HepG2 (cell line): ENCODE data around the gene PTGR1. TPM values are rescaled to one million over a fixed set of nuclear protein-coding genes. Genes with fewer than 3 reads are reported as not detected.

ENCODE experiments used
- ATAC-seq: fragments of 200-7000 bp; cut with Tn5 transposase; 3 replicates; pipeline ENCODE4 v1.9.1; 2020; ENCODE audit warnings: mild to moderate bottlenecking, moderate library complexity
- BruUV-seq: library from RNA; stranded (reverse); fragments of 400-500 nt; replicated peaks from 2 replicates; lab custom pipeline; 2021; lab: Mats Ljungman, UMichigan
- CTCF ChIA-PET: fragments of 300-600 bp; formaldehyde crosslinking; extraction: SDS; loops from one replicate; lab custom pipeline; 2021; ENCODE audit warnings: low total read pairs, inconsistent platforms, low intra/inter-chr PET ratio; lab: Yijun Ruan, JAX
- POLR2A ChIA-PET: fragments of 350-600 bp; sonication (Branson Sonifier 250); formaldehyde crosslinking; loops from one replicate; lab custom pipeline; 2020; ENCODE audit warnings: antibody characterized with exemption, inconsistent platforms; lab: Yijun Ruan, JAX
- DNase-seq: peaks from one replicate; pipeline ENCODE4 v3.0.0-alpha.2; 2015; ENCODE audit warnings: low spot score
- FAIRE-seq: peaks from 3 replicates; lab custom pipeline; 2011; peaks lifted over from hg19 to GRCh38; lab: Jason Lieb, UNC
- H2AFZ ChIP-seq: one replicate; pipeline ENCODE4 v1.6.1; 2011; ENCODE audit warnings: low read length, inconsistent platforms
- H3K27ac ChIP-seq: fragments of 300-600 bp; 3 replicates; pipeline ENCODE4 v1.8.0; 2011; ENCODE audit warnings: mixed run types, mild to moderate bottlenecking, mixed read lengths, low read length, inconsistent platforms; ENCODE audit not compliant: insufficient read depth; ENCODE audit errors: extremely low read length
- H3K27me3 ChIP-seq, 2 experiments: fragments of 200-600 bp in 1 of 2; 2 replicates in 1 of 2; 3 replicates in 1 of 2; pipeline versions ENCODE4 v1.6.0 to v1.8.0; 2011; ENCODE audit warnings: low read length in 2 of 2, mild to moderate bottlenecking in 2 of 2, moderate library complexity in 2 of 2, inconsistent platforms in 1 of 2; ENCODE audit not compliant: insufficient read depth in 2 of 2, control insufficient read depth in 1 of 2
- H3K36me3 ChIP-seq, 2 experiments: fragments of 200-600 bp in 1 of 2; replicated peaks in 1 of 2; 2 replicates in 1 of 2; 3 replicates in 1 of 2; pipeline versions ENCODE4 v1.5.1 to v1.8.0; 2011; ENCODE audit warnings: low read length in 2 of 2, inconsistent platforms in 1 of 2; ENCODE audit not compliant: insufficient read depth in 2 of 2, control insufficient read depth in 1 of 2
- H3K4me1 ChIP-seq: 2 replicates; pipeline ENCODE4 v1.5.1; 2012; ENCODE audit warnings: low read length, inconsistent platforms; ENCODE audit not compliant: insufficient read depth
- H3K4me2 ChIP-seq: 2 replicates; pipeline ENCODE4 v1.6.0; 2011; ENCODE audit warnings: low read depth, low read length, inconsistent platforms
- H3K4me3 ChIP-seq, 3 experiments: fragments of 200-600 bp in 1 of 3; sonication (generic), shearing (Covaris generic) in 1 of 3; replicated peaks in 1 of 3; 2 replicates each; pipeline ENCODE4 v1.5.1; 2011 to 2016; ENCODE audit warnings: low read length in 3 of 3, inconsistent platforms in 2 of 3, low read depth in 2 of 3, mild to moderate bottlenecking in 2 of 3, control low read depth in 1 of 3, mixed read lengths in 1 of 3; ENCODE audit not compliant: insufficient read depth in 1 of 3
- H3K79me2 ChIP-seq: one replicate; pipeline ENCODE4 v1.6.1; 2011; ENCODE audit warnings: low read length, inconsistent platforms; ENCODE audit not compliant: insufficient read depth
- H3K9ac ChIP-seq: 2 replicates; pipeline ENCODE4 v1.6.0; 2011; ENCODE audit warnings: mild to moderate bottlenecking, low read depth, low read length, inconsistent platforms; ENCODE audit not compliant: insufficient read depth
- H3K9me3 ChIP-seq: 2 replicates; pipeline ENCODE4 v1.5.1; 2012; ENCODE audit warnings: mild to moderate bottlenecking, low read length
- H4K20me1 ChIP-seq: 2 replicates; pipeline ENCODE4 v1.6.0; 2011; ENCODE audit warnings: inconsistent platforms, mild to moderate bottlenecking, low read length, moderate library complexity; ENCODE audit not compliant: insufficient read depth
- CBX5 ChIP-seq: sonication (generic); formaldehyde crosslinking; IDR thresholded peaks from 2 replicates; pipeline ENCODE4 v1.4.0; 2020; ENCODE audit warnings: missing genetic modification reagents, borderline replicate concordance
- FOXK2 ChIP-seq: fragments of 450-650 bp; IDR thresholded peaks from 2 replicates; pipeline ENCODE4 v1.6.1; 2016
- KLF13 ChIP-seq: sonication (generic); formaldehyde crosslinking; IDR thresholded peaks from 2 replicates; pipeline ENCODE4 v1.4.0; 2020; ENCODE audit warnings: mild to moderate bottlenecking, missing genetic modification reagents
- MIXL1 ChIP-seq: IDR thresholded peaks from 2 replicates; pipeline ENCODE4 v1.6.1; 2016
- POLR2A ChIP-seq, 2 experiments: IDR thresholded peaks; 2 replicates each; pipeline ENCODE4 v1.6.1; 2011; ENCODE audit warnings: low read depth in 2 of 2, low read length in 2 of 2, mild to moderate bottlenecking in 1 of 2, moderate library complexity in 1 of 2; ENCODE audit not compliant: insufficient read depth in 1 of 2
- TAF15 ChIP-seq: fragments of 200-400 bp; formaldehyde crosslinking; IDR thresholded peaks from one replicate; pipeline ENCODE4 v1.6.1; 2018; ENCODE audit warnings: mild to moderate bottlenecking, low read depth, low read length; ENCODE audit not compliant: poor library complexity, severe bottlenecking
- ZNF224 ChIP-seq: sonication (generic); formaldehyde crosslinking; IDR thresholded peaks from 2 replicates; pipeline ENCODE4 v1.5.0; 2020; ENCODE audit warnings: mild to moderate bottlenecking, missing genetic modification reagents
- ZNF235 ChIP-seq: sonication (generic); formaldehyde crosslinking; IDR thresholded peaks from 2 replicates; pipeline ENCODE4 v1.8.1; 2023; ENCODE audit warnings: mild to moderate bottlenecking, missing genetic modification reagents, borderline replicate concordance
- ZNF816 ChIP-seq: sonication (generic); formaldehyde crosslinking; IDR thresholded peaks from 2 replicates; pipeline ENCODE4 v1.8.0; 2022; ENCODE audit warnings: missing genetic modification reagents, mild to moderate bottlenecking, borderline replicate concordance
- ZSCAN12 ChIP-seq: sonication (generic); formaldehyde crosslinking; IDR thresholded peaks from 2 replicates; pipeline ENCODE4 v1.9.0; 2021; ENCODE audit warnings: mild to moderate bottlenecking, missing genetic modification reagents
- ZSCAN31 ChIP-seq: sonication (generic); formaldehyde crosslinking; IDR thresholded peaks from 2 replicates; pipeline ENCODE4 v1.5.0; 2020; ENCODE audit warnings: low read depth, mild to moderate bottlenecking, missing genetic modification reagents
- WGBS: methylation state at CpG from one replicate; pipeline ENCODE4 v1.1.6; 2017; ENCODE audit warnings: low lambda C conversion rate; 5-methylcytosine and 5-hydroxymethylcytosine counted together
- in situ Hi-C: cut with HindIII; loops from 2 replicates; pipeline ENCODE4 v1.10.0; 2017; ENCODE audit warnings: low pct_unique_long_range_greater_than_20kb; ENCODE audit not compliant: extremely low pct_ligation_motif_present
- intact Hi-C: fragments of 100-400 bp; cut with micrococcal nuclease; formaldehyde crosslinking; loops from one replicate; pipeline ENCODE4 v1.10.0; 2022; ENCODE audit not compliant: unreplicated experiment
- polyA plus RNA-seq, 8 experiments: library from polyadenylated mRNA; depleted of rRNA in 3 of 8; stranded (reverse) in 7 of 8; unstranded in 1 of 8; fragments of >200 nt; fragmentation: Illumina TruSeq in 4 of 8; extraction: Trizol in 4 of 8; gene quantifications; 2 replicates each; pipeline versions ENCODE4 v1.2.1 to v1.2.3, GENCODE V29; 2011 to 2016; ENCODE audit warnings: low read depth in 4 of 8, missing spikeins in 1 of 8, mixed read lengths in 1 of 8; ENCODE audit not compliant: insufficient read depth in 1 of 8
- total RNA-seq, 5 experiments: library from RNA; depleted of rRNA; stranded (reverse); fragments of >200 nt; fragmentation: Illumina TruSeq; extraction: Trizol; gene quantifications; 2 replicates each; pipeline ENCODE4 v1.2.3, GENCODE V29; 2016; ENCODE audit warnings: low read depth in 1 of 5
- TF ChIP-seq, protein P1 (sequence below), 2 experiments: sonication (generic) in 1 of 2; formaldehyde crosslinking in 1 of 2; IDR thresholded peaks; 2 replicates each; pipeline versions ENCODE4 v1.5.1 to v1.6.1; 2011 to 2020; ENCODE audit warnings: borderline replicate concordance in 1 of 2, low read depth in 1 of 2, low read length in 1 of 2, mild to moderate bottlenecking in 1 of 2, missing genetic modification reagents in 1 of 2, moderate library complexity in 1 of 2
- TF ChIP-seq, protein P2 (sequence below): sonication (generic); formaldehyde crosslinking; IDR thresholded peaks from 2 replicates; pipeline ENCODE4 v1.5.0; 2020; ENCODE audit warnings: mild to moderate bottlenecking, missing genetic modification reagents, borderline replicate concordance

The PTGR1 gene
- total and polyA plus RNA-seq, 2 of the 13 experiments (the other 11 are each of a cell fraction or from before 2014, with no cell fraction given) = 6.0 to 15.8 TPM

DNA sequence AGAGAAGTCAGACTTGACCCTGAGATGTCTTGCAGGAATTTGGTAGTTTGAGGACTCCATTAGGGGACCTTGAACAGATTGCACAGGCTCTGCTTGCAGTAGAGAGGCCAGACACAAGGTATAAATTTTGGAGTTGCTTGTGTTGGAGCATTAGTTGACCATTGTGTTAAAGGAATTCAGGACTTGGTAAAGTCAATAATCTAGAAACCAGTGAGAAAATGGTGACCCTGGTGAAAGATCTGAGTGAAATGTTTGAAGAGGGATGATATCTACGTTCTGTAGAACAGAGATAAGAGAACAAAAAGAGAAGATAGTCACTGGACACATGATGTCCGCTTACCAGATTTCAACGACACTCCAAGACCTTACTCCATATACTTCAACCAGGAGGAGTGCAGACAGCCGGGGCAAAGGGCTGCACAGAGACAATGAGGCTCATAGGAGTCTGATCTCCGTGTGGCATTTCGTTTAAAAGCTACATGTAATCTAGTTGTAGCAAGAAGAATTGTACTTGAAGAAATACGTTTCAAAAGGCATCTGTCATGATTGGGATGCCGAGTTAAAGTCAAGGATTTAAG is 44.8 kb upstream of the PTGR1 start (continued):
- no peak for TF ChIP-seq ZNF235 (CRISPR knock-in tag)
- no peak for TF ChIP-seq FOXK2
- no peak for TF ChIP-seq MIXL1 (CRISPR knock-in tag)
- no peak for TF ChIP-seq TAF15
- no peak for TF ChIP-seq POLR2A (IDR thresholded peaks at IDR 0.05; ENCODE audit: insufficient read depth in 1 of 2, low read depth in 2 of 2, low read length in 2 of 2)
- TF ChIP-seq, protein P1, sequence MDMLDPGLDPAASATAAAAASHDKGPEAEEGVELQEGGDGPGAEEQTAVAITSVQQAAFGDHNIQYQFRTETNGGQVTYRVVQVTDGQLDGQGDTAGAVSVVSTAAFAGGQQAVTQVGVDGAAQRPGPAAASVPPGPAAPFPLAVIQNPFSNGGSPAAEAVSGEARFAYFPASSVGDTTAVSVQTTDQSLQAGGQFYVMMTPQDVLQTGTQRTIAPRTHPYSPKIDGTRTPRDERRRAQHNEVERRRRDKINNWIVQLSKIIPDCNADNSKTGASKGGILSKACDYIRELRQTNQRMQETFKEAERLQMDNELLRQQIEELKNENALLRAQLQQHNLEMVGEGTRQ (IDR thresholded peaks at IDR 0.05; ENCODE audit: low read depth, low read length) = no peak
- TF ChIP-seq, protein P1 (CRISPR knock-in tag; IDR thresholded peaks at IDR 0.05; ENCODE audit: borderline replicate concordance) = no peak
- TF ChIP-seq ZNF224 = no peak
- no peak for TF ChIP-seq ZNF816 (CRISPR knock-in tag)
- no peak for TF ChIP-seq KLF13 (CRISPR knock-in tag)
- TF ChIP-seq CBX5 (CRISPR knock-in tag) = no peak
- TF ChIP-seq, all 625 proteins: peak for 0

DNA sequence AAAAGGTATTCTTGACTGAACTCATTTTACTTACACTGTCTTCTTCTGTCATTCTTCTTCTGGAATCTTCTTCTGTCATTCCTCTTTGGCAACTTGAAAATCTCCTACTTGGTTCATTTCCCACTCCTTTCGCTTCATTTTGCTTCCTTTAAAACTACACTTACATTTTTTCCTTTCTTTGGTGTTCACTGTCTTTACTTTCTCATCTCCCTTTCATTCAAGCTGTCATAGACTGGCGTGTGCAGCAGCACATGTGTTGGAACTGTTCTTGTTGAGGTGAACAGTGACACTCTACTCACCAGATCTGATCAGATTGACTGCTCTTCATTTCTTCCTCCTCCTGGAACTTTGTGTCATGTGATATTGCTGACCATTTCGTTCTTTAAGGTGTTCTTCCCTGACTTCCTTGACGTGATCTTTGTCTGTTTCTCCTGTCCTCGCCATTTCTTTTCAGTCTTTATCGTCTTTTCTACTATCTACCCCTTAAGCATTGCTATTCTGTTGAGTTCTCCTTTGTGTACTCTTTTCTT is 38.0 kb upstream of the PTGR1 start:
- no peak for ATAC-seq
- in situ Hi-C loops (no loop called here), intact Hi-C loops (no loop called here)
- H3K27me3 ChIP-seq = no peaks in the 10 kb centered on the region
- H3K9me3 ChIP-seq = no peaks in the 10 kb centered on the region
- no peak overlapping the region for H3K9ac ChIP-seq
- BruUV-seq = no TSS peak
- no peak overlapping the region for H3K27ac ChIP-seq
- H3K4me3 ChIP-seq = no peak overlapping the region
- ChIA-PET CTCF (no interaction called here), POLR2A (interaction anchor here (1.2 to 1.3 kb wide), 2 partner anchors 24 to 39 kb away, joined by 3 to 4 read pairs; partner anchors contain the start of gene GNG10)
- peaks cover 69% of the 10 kb centered on the region for H3K79me2 ChIP-seq
- H3K36me3 ChIP-seq = no peaks in the 10 kb centered on the region; a peak in 1 of 5 replicates
- 93% methylated on average over 6 of the region's 6 CpGs for WGBS
- DNase-seq = no peak
- peaks cover 33% of the 10 kb centered on the region for H4K20me1 ChIP-seq
- no peak for FAIRE-seq
- H3K4me1 ChIP-seq = peaks cover 64% of the 10 kb centered on the region
- H2AFZ ChIP-seq = no peak overlapping the region
- H3K4me2 ChIP-seq = no peak overlapping the region
- TF ChIP-seq ZSCAN12 (no peak), ZSCAN31 (no peak)
- TF ChIP-seq, protein P2, sequence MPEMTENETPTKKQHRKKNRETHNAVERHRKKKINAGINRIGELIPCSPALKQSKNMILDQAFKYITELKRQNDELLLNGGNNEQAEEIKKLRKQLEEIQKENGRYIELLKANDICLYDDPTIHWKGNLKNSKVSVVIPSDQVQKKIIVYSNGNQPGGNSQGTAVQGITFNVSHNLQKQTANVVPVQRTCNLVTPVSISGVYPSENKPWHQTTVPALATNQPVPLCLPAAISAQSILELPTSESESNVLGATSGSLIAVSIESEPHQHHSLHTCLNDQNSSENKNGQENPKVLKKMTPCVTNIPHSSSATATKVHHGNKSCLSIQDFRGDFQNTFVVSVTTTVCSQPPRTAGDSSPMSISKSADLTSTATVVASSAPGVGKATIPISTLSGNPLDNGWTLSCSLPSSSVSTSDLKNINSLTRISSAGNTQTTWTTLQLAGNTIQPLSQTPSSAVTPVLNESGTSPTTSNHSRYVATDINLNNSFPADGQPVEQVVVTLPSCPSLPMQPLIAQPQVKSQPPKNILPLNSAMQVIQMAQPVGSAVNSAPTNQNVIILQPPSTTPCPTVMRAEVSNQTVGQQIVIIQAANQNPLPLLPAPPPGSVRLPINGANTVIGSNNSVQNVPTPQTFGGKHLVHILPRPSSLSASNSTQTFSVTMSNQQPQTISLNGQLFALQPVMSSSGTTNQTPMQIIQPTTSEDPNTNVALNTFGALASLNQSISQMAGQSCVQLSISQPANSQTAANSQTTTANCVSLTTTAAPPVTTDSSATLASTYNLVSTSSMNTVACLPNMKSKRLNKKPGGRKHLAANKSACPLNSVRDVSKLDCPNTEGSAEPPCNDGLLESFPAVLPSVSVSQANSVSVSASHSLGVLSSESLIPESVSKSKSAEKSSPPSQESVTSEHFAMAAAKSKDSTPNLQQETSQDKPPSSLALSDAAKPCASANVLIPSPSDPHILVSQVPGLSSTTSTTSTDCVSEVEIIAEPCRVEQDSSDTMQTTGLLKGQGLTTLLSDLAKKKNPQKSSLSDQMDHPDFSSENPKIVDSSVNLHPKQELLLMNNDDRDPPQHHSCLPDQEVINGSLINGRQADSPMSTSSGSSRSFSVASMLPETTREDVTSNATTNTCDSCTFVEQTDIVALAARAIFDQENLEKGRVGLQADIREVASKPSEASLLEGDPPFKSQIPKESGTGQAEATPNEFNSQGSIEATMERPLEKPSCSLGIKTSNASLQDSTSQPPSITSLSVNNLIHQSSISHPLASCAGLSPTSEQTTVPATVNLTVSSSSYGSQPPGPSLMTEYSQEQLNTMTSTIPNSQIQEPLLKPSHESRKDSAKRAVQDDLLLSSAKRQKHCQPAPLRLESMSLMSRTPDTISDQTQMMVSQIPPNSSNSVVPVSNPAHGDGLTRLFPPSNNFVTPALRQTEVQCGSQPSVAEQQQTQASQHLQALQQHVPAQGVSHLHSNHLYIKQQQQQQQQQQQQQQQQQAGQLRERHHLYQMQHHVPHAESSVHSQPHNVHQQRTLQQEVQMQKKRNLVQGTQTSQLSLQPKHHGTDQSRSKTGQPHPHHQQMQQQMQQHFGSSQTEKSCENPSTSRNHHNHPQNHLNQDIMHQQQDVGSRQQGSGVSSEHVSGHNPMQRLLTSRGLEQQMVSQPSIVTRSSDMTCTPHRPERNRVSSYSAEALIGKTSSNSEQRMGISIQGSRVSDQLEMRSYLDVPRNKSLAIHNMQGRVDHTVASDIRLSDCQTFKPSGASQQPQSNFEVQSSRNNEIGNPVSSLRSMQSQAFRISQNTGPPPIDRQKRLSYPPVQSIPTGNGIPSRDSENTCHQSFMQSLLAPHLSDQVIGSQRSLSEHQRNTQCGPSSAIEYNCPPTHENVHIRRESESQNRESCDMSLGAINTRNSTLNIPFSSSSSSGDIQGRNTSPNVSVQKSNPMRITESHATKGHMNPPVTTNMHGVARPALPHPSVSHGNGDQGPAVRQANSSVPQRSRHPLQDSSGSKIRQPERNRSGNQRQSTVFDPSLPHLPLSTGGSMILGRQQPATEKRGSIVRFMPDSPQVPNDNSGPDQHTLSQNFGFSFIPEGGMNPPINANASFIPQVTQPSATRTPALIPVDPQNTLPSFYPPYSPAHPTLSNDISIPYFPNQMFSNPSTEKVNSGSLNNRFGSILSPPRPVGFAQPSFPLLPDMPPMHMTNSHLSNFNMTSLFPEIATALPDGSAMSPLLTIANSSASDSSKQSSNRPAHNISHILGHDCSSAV = no peak
